WTC11 (cell line): ENCODE results near the gene LYST. TPM values are rescaled to one million over a fixed set of nuclear protein-coding genes. Genes with fewer than 3 reads are reported as not detected.

ENCODE experiments used
- ATAC-seq: fragments of 200-7000 bp; cut with Tn5 transposase; 2 replicates; pipeline ENCODE4 v1.10.0; 2021; ENCODE audit warnings: mild to moderate bottlenecking, moderate library complexity
- CTCF ChIA-PET: fragments of 300-600 bp; sonication (Branson Sonifier 250); formaldehyde crosslinking; loops from one replicate; lab custom pipeline; 2021; ENCODE audit warnings: antibody characterized with exemption; lab: Charles Lee
- POLR2A ChIA-PET: fragments of 350-600 bp; sonication (Branson Sonifier 250); formaldehyde crosslinking; loops from one replicate; lab custom pipeline; 2021; ENCODE audit warnings: antibody characterized with exemption; lab: Charles Lee
- DNase-seq: peaks from one replicate; pipeline ENCODE4 v3.0.0; 2021; ENCODE audit warnings: low spot score
- H3K27ac Mint-ChIP-seq: 2 replicates; pipeline ENCODE4 v1.8.0; 2021; ENCODE audit warnings: mixed read lengths
- H3K27me3 Mint-ChIP-seq: 2 replicates; pipeline ENCODE4 v1.8.0; 2021; ENCODE audit warnings: low read depth, mild to moderate bottlenecking, moderate library complexity, mixed read lengths
- H3K36me3 Mint-ChIP-seq: 2 replicates; pipeline ENCODE4 v1.8.0; 2021; ENCODE audit warnings: mixed read lengths
- H3K4me1 Mint-ChIP-seq: 2 replicates; pipeline ENCODE4 v1.8.0; 2022; ENCODE audit warnings: mixed read lengths
- H3K4me3 Mint-ChIP-seq: 2 replicates; pipeline ENCODE4 v1.8.0; 2021; ENCODE audit warnings: mild to moderate bottlenecking, moderate library complexity, mixed read lengths
- H3K9me3 Mint-ChIP-seq: 2 replicates; pipeline ENCODE4 v1.8.0; 2021; ENCODE audit warnings: mixed read lengths
- ATF1 ChIP-seq: sonication (generic); formaldehyde crosslinking; IDR thresholded peaks from 2 replicates; pipeline ENCODE4 v1.8.1; 2023; ENCODE audit warnings: mild to moderate bottlenecking, moderate library complexity, missing genetic modification reagents
- CBFB ChIP-seq: sonication (generic); formaldehyde crosslinking; IDR thresholded peaks from 2 replicates; pipeline ENCODE4 v1.8.1; 2022; ENCODE audit warnings: mild to moderate bottlenecking, low read depth, missing genetic modification reagents
- FOXK1 ChIP-seq: sonication (generic); formaldehyde crosslinking; IDR thresholded peaks from 2 replicates; pipeline ENCODE4 v1.8.0; 2022; ENCODE audit warnings: mild to moderate bottlenecking, moderate library complexity, missing genetic modification reagents
- GABPB1 ChIP-seq: sonication (generic); formaldehyde crosslinking; IDR thresholded peaks from 2 replicates; pipeline ENCODE4 v1.8.1; 2023; ENCODE audit warnings: mild to moderate bottlenecking, missing genetic modification reagents
- HMGA2 ChIP-seq: fragments of 250-450 bp; sonication (Bioruptor Pico); IDR thresholded peaks from 2 replicates; pipeline ENCODE4 v1.4.0; 2021; ENCODE audit warnings: mild to moderate bottlenecking, moderate library complexity
- IRF2 ChIP-seq: sonication (generic); formaldehyde crosslinking; IDR thresholded peaks from 2 replicates; pipeline ENCODE4 v1.8.0; 2022; ENCODE audit warnings: low read depth, missing genetic modification reagents, borderline replicate concordance
- NFE2L1 ChIP-seq: sonication (generic); formaldehyde crosslinking; IDR thresholded peaks from 2 replicates; pipeline ENCODE4 v1.8.1; 2023; ENCODE audit warnings: missing genetic modification reagents
- NR2C2 ChIP-seq: sonication (generic); formaldehyde crosslinking; IDR thresholded peaks from 2 replicates; pipeline ENCODE4 v1.8.0; 2022; ENCODE audit warnings: mild to moderate bottlenecking, missing genetic modification reagents
- NR3C1 ChIP-seq: sonication (generic); formaldehyde crosslinking; conservative IDR thresholded peaks from 2 replicates; pipeline ENCODE4 v1.8.1; 2023; ENCODE audit warnings: low read depth, mild to moderate bottlenecking, missing genetic modification reagents
- TCF7 ChIP-seq: sonication (generic); formaldehyde crosslinking; IDR thresholded peaks from 2 replicates; pipeline ENCODE4 v1.8.0; 2022; ENCODE audit warnings: mild to moderate bottlenecking, low read depth, missing genetic modification reagents, moderate library complexity
- TEAD4 ChIP-seq: sonication (generic); formaldehyde crosslinking; IDR thresholded peaks from 2 replicates; pipeline ENCODE4 v1.8.0; 2022; ENCODE audit warnings: mild to moderate bottlenecking, missing genetic modification reagents
- TP53 ChIP-seq: sonication (generic); formaldehyde crosslinking; IDR thresholded peaks from 2 replicates; pipeline ENCODE4 v1.8.1; 2023; ENCODE audit warnings: mild to moderate bottlenecking, missing genetic modification reagents
- ZNF219 ChIP-seq: sonication (generic); formaldehyde crosslinking; IDR thresholded peaks from 2 replicates; pipeline ENCODE4 v1.8.0; 2023; ENCODE audit warnings: missing genetic modification reagents, mild to moderate bottlenecking, borderline replicate concordance
- total RNA-seq: library from RNA; stranded (reverse); gene quantifications from 3 replicates; pipeline ENCODE4 v1.2.3, GENCODE V29; 2021
- TF ChIP-seq, protein P1 (sequence below): sonication (generic); formaldehyde crosslinking; IDR thresholded peaks from 2 replicates; pipeline ENCODE4 v1.8.0; 2022; ENCODE audit warnings: mild to moderate bottlenecking, missing genetic modification reagents
- TF ChIP-seq, protein P2 (sequence below): fragments of 250-450 bp; sonication (Bioruptor Pico); IDR thresholded peaks from 2 replicates; pipeline ENCODE4 v1.8.0; 2021; ENCODE audit warnings: mild to moderate bottlenecking
- TF ChIP-seq, protein P3 (sequence below): sonication (generic); formaldehyde crosslinking; IDR thresholded peaks from 2 replicates; pipeline ENCODE4 v1.8.1; 2022; ENCODE audit warnings: mild to moderate bottlenecking, missing genetic modification reagents, moderate library complexity, borderline replicate concordance
- TF ChIP-seq, protein P4 (sequence below): sonication (generic); formaldehyde crosslinking; IDR thresholded peaks from 2 replicates; pipeline ENCODE4 v1.8.1; 2023; ENCODE audit warnings: mild to moderate bottlenecking, missing genetic modification reagents
- TF ChIP-seq, protein P5 (sequence below): sonication (generic); formaldehyde crosslinking; conservative IDR thresholded peaks from 2 replicates; pipeline ENCODE4 v1.8.1; 2023; ENCODE audit warnings: mild to moderate bottlenecking, low read depth, missing genetic modification reagents, moderate library complexity

Gene LYST
- total RNA-seq, 1 experiment from 2014 or later = 0.59 TPM

DNA sequence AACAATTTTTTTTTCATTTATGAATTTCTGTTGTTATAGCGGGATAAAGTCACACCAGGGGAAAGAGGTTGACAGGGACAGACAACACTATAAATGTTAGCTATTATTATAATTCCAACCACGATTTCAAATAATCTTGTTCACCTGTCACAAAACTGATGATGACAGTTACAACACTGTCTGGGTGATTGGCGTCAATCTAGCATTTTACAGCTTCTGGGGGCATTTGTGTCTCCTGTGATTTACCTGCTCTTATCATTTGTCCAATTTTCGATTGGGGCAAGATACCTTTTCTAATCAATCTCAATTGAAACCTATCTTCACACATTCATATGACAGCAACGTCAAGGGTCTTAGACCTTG, 44.6 kb upstream of the LYST start (continued):
- TF ChIP-seq, protein P1, sequence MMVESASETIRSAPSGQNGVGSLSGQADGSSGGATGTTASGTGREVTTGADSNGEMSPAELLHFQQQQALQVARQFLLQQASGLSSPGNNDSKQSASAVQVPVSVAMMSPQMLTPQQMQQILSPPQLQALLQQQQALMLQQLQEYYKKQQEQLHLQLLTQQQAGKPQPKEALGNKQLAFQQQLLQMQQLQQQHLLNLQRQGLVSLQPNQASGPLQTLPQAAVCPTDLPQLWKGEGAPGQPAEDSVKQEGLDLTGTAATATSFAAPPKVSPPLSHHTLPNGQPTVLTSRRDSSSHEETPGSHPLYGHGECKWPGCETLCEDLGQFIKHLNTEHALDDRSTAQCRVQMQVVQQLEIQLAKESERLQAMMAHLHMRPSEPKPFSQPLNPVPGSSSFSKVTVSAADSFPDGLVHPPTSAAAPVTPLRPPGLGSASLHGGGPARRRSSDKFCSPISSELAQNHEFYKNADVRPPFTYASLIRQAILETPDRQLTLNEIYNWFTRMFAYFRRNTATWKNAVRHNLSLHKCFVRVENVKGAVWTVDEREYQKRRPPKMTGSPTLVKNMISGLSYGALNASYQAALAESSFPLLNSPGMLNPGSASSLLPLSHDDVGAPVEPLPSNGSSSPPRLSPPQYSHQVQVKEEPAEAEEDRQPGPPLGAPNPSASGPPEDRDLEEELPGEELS = no peak
- TF ChIP-seq TCF7 (CRISPR knock-in tag) = no peak
- TF ChIP-seq ATF1 (CRISPR knock-in tag) = no peak
- TF ChIP-seq TP53 (CRISPR knock-in tag) = no peak
- no peak for TF ChIP-seq NR3C1
- TF ChIP-seq GABPB1 (CRISPR knock-in tag) = no peak
- TF ChIP-seq, protein P2, sequence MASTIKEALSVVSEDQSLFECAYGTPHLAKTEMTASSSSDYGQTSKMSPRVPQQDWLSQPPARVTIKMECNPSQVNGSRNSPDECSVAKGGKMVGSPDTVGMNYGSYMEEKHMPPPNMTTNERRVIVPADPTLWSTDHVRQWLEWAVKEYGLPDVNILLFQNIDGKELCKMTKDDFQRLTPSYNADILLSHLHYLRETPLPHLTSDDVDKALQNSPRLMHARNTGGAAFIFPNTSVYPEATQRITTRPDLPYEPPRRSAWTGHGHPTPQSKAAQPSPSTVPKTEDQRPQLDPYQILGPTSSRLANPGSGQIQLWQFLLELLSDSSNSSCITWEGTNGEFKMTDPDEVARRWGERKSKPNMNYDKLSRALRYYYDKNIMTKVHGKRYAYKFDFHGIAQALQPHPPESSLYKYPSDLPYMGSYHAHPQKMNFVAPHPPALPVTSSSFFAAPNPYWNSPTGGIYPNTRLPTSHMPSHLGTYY (CRISPR knock-in tag) = no peak
- TF ChIP-seq, protein P3, sequence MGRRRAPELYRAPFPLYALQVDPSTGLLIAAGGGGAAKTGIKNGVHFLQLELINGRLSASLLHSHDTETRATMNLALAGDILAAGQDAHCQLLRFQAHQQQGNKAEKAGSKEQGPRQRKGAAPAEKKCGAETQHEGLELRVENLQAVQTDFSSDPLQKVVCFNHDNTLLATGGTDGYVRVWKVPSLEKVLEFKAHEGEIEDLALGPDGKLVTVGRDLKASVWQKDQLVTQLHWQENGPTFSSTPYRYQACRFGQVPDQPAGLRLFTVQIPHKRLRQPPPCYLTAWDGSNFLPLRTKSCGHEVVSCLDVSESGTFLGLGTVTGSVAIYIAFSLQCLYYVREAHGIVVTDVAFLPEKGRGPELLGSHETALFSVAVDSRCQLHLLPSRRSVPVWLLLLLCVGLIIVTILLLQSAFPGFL (CRISPR knock-in tag) = no peak
- TF ChIP-seq, protein P4, sequence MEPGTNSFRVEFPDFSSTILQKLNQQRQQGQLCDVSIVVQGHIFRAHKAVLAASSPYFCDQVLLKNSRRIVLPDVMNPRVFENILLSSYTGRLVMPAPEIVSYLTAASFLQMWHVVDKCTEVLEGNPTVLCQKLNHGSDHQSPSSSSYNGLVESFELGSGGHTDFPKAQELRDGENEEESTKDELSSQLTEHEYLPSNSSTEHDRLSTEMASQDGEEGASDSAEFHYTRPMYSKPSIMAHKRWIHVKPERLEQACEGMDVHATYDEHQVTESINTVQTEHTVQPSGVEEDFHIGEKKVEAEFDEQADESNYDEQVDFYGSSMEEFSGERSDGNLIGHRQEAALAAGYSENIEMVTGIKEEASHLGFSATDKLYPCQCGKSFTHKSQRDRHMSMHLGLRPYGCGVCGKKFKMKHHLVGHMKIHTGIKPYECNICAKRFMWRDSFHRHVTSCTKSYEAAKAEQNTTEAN (CRISPR knock-in tag) = no peak
- no peak for TF ChIP-seq FOXK1 (CRISPR knock-in tag)
- no peak for TF ChIP-seq NFE2L1 (CRISPR knock-in tag)
- no peak for TF ChIP-seq NR2C2 (CRISPR knock-in tag)

DNA sequence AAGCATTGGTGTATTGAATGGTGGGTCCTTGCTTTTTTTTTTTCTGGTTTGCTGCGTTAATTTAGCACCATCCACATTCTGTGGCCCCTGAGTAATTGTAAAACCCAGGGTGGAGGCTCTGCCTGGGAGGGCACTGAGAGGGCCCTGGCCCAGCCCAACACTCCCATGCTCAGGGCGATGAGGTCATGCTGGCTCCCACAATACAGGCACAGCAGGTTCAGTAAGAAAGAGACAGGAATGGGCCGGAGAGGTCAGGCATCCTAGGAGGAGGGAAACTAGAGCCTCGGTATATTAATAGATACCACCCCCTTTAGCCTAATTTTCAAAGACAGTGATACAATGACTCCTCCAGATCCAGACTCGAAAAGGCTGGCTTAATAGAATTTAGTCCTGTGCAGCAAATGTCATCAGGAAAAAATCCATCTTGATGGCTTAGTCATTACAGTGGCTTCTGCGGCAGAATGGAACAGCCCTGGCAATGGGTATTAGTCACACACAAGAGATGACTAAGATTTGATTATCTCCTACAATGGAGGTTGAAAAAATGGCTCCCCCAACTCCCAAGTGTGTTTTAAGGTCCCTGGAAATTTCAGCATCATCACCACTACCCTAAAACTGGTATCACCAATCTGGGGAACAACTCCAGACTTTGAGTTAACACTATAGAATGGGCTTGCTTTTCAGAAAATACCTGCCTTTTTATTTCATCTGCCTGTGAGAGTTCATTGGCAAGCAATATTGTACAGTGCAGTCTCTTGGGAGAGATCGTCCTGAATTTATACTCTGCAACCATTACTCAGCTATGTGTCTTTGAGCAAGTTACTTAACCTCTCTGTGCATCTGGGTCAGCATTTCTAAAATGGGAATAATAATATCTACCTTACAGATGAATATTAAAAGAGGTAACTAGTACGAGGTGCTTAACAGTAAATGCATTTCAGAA, 43.9 kb upstream of the LYST start:
- TF ChIP-seq, protein P1 = no peak
- H3K4me3 Mint-ChIP-seq = no peak overlapping the region
- ATAC-seq (peak; percentile 98), DNase-seq (peak; percentile 40)
- H3K9me3 Mint-ChIP-seq = no peaks in the 10 kb centered on the region
- H3K36me3 Mint-ChIP-seq = no peaks in the 10 kb centered on the region
- POLR2A ChIA-PET = no interaction called here
- H3K27ac Mint-ChIP-seq = no peak overlapping the region
- H3K4me1 Mint-ChIP-seq = peaks cover 11% of the 10 kb centered on the region
- H3K27me3 Mint-ChIP-seq = no peaks in the 10 kb centered on the region; the same call in 1 of the 2 replicates
- CTCF ChIA-PET = no interaction called here

DNA sequence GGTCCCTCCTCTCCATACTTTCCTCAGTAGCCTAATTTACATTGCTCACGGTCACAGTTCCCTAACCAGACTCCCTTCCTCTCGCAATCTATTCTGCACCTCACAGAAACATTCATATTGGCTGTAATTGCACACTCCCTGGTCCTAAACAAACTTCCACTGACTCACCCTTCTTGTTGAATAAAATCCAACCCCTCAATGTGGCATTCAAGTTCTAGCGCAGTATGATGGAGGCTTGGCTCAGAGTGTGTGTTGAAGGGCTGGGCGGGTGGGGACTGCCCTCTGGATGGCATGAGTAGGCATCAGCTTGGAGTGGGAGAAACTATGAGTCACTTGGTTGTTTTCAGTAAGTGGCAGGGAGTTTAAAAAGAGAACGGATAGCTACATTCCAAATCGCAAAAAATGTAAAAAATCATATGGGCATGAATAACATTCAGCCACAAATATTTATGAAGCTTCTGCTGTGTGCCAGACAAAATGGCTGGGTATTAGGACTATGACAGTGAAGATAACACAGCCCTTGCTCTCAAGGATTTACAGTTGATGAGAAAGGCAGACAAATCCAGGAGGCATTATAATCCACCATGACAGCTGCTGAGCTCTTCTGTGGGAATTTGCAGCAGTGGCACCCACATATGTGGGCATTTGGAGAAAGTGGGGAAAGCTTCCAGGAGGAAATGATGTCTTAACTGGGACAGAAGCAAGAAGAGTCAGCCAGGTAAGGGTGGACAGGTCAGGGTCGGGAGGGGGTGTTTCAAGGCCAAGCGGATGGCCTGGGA, 42.2 kb upstream of the LYST start:
- no peaks in the 10 kb centered on the region for H3K36me3 Mint-ChIP-seq
- H3K27me3 Mint-ChIP-seq = no peaks in the 10 kb centered on the region; the same call in 1 of the 2 replicates
- ChIA-PET CTCF (no interaction called here), POLR2A (no interaction called here)
- no peaks in the 10 kb centered on the region for H3K9me3 Mint-ChIP-seq
- no peak overlapping the region for H3K27ac Mint-ChIP-seq
- no peak for ATAC-seq
- H3K4me3 Mint-ChIP-seq = no peak overlapping the region
- peaks cover 11% of the 10 kb centered on the region for H3K4me1 Mint-ChIP-seq
- no peak for DNase-seq
- TF ChIP-seq TEAD4 (CRISPR knock-in tag) (no peak), HMGA2 (CRISPR knock-in tag) (no peak), ZNF219 (CRISPR knock-in tag) (no peak), CBFB (no peak), IRF2 (CRISPR knock-in tag) (no peak)
- TF ChIP-seq, protein P5, sequence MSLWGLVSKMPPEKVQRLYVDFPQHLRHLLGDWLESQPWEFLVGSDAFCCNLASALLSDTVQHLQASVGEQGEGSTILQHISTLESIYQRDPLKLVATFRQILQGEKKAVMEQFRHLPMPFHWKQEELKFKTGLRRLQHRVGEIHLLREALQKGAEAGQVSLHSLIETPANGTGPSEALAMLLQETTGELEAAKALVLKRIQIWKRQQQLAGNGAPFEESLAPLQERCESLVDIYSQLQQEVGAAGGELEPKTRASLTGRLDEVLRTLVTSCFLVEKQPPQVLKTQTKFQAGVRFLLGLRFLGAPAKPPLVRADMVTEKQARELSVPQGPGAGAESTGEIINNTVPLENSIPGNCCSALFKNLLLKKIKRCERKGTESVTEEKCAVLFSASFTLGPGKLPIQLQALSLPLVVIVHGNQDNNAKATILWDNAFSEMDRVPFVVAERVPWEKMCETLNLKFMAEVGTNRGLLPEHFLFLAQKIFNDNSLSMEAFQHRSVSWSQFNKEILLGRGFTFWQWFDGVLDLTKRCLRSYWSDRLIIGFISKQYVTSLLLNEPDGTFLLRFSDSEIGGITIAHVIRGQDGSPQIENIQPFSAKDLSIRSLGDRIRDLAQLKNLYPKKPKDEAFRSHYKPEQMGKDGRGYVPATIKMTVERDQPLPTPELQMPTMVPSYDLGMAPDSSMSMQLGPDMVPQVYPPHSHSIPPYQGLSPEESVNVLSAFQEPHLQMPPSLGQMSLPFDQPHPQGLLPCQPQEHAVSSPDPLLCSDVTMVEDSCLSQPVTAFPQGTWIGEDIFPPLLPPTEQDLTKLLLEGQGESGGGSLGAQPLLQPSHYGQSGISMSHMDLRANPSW (CRISPR knock-in tag) = no peak
